T-cell (primary cell): Measurements from ENCODE around the gene ACADVL. TPM values are rescaled to one million over a fixed set of nuclear protein-coding genes. Genes with fewer than 3 reads are reported as not detected.
A peak's percentile ranks its signal among the peaks of the same experiment; 100 is the strongest.

Experiments
- ATAC-seq, 4 experiments: fragments of 200-7000 bp in 3 of 4; fragments of 150-1000 bp in 1 of 4; cut with Tn5 transposase; replicated peaks in 1 of 4; 1 replicate in 3 of 4; 2 replicates in 1 of 4; pipeline ENCODE4 v1.10.0; 2021; ENCODE audit warnings: moderate library complexity in 3 of 4, mild to moderate bottlenecking in 2 of 4, moderate number of reproducible peaks in 1 of 4
- CTCF ChIA-PET, 2 donors: fragments of 300-600 bp; sonication (Branson Sonifier 250); formaldehyde crosslinking; loops; one replicate each; lab custom pipeline; 2022; ENCODE audit warnings: antibody characterized with exemption in 2 of 2; lab: Charles Lee
- POLR2A ChIA-PET, 2 donors: fragments of 300-600 bp; sonication (Branson Sonifier 250); formaldehyde crosslinking; loops; one replicate each; lab custom pipeline; 2022; ENCODE audit warnings: antibody characterized with exemption in 2 of 2; lab: Charles Lee
- DNase-seq, 35 experiments: peaks; one replicate each; pipeline versions ENCODE4 v3.0.0 to v3.0.0-alpha.2; 2013 to 2023
- H3K27ac ChIP-seq: one replicate; pipeline ENCODE4 v1.5.1; 2013; ENCODE audit warnings: low read length
- H3K27me3 ChIP-seq, 2 experiments: replicated peaks in 1 of 2; 1 replicate in 1 of 2; 2 replicates in 1 of 2; pipeline versions ENCODE4 v1.6.1 to v1.7.0; 2013; ENCODE audit warnings: low read length in 1 of 2, mixed read lengths in 1 of 2; ENCODE audit not compliant: control insufficient read depth in 2 of 2, insufficient read depth in 2 of 2; ENCODE audit errors: extremely low read depth in 1 of 2
- H3K36me3 ChIP-seq, 2 donors: 1 replicate in 1 of 2; 2 replicates in 1 of 2; pipeline versions ENCODE4 v1.6.1 to v1.7.0; 2013; ENCODE audit warnings: low read length in 1 of 2; ENCODE audit not compliant: control insufficient read depth in 2 of 2, insufficient read depth in 1 of 2; ENCODE audit errors: extremely low read depth in 1 of 2
- H3K4me1 ChIP-seq, 2 experiments: 1 replicate in 1 of 2; 2 replicates in 1 of 2; pipeline versions ENCODE4 v1.6.1 to v1.7.0; 2013; ENCODE audit warnings: low read length in 2 of 2, mixed read lengths in 1 of 2; ENCODE audit not compliant: insufficient read depth in 2 of 2, control insufficient read depth in 1 of 2; ENCODE audit errors: extremely low read depth in 1 of 2
- H3K4me3 ChIP-seq, 2 donors: 1 replicate in 1 of 2; 2 replicates in 1 of 2; pipeline versions ENCODE4 v1.5.1 to v1.7.0; 2013; ENCODE audit warnings: mild to moderate bottlenecking in 2 of 2, low read length in 1 of 2, moderate library complexity in 1 of 2; ENCODE audit not compliant: control insufficient read depth in 1 of 2; ENCODE audit errors: extremely low read depth in 1 of 2
- H3K9me3 ChIP-seq: 2 replicates; pipeline ENCODE4 v1.7.0; 2013
- H3K27ac Mint-ChIP-seq, 2 donors: one replicate each; pipeline ENCODE4 v1.8.0; 2020 to 2021; ENCODE audit warnings: mild to moderate bottlenecking in 2 of 2, mixed read lengths in 2 of 2
- H3K27me3 Mint-ChIP-seq, 2 donors: one replicate each; pipeline ENCODE4 v1.8.0; 2021 to 2022; ENCODE audit warnings: mixed read lengths in 2 of 2
- H3K36me3 Mint-ChIP-seq: one replicate; pipeline ENCODE4 v1.8.0; 2021; ENCODE audit warnings: mixed read lengths
- H3K4me1 Mint-ChIP-seq, 3 donors: one replicate each; pipeline ENCODE4 v1.8.0; 2020 to 2022; ENCODE audit warnings: mixed read lengths in 3 of 3, mild to moderate bottlenecking in 1 of 3
- H3K4me3 Mint-ChIP-seq, 3 donors: one replicate each; pipeline ENCODE4 v1.8.0; 2020 to 2022; ENCODE audit warnings: mild to moderate bottlenecking in 3 of 3, mixed read lengths in 3 of 3, moderate library complexity in 3 of 3
- H3K9me3 Mint-ChIP-seq, 3 donors: one replicate each; pipeline ENCODE4 v1.8.0; 2020 to 2022; ENCODE audit warnings: mixed read lengths in 3 of 3
- WGBS: methylation state at CpG from one replicate; pipeline ENCODE4 v1.1.5; 2013; ENCODE audit warnings: missing lambda C conversion rate; ENCODE audit not compliant: insufficient coverage; 5-methylcytosine and 5-hydroxymethylcytosine counted together
- total RNA-seq, 35 experiments: library from RNA in 6 of 35; stranded (reverse) in 6 of 35; fragments of 120-200 nt in 1 of 35; gene quantifications; one replicate each; pipeline versions ENCODE4 v1.2.1 to v1.2.4 and lab custom pipeline; 2013 to 2026

Gene ACADVL
- total RNA-seq, 5 donors from 2014 or later (not counting 1 experiment from before 2014, with no cell fraction given), result 275 to 424 (median 385) TPM

DNA sequence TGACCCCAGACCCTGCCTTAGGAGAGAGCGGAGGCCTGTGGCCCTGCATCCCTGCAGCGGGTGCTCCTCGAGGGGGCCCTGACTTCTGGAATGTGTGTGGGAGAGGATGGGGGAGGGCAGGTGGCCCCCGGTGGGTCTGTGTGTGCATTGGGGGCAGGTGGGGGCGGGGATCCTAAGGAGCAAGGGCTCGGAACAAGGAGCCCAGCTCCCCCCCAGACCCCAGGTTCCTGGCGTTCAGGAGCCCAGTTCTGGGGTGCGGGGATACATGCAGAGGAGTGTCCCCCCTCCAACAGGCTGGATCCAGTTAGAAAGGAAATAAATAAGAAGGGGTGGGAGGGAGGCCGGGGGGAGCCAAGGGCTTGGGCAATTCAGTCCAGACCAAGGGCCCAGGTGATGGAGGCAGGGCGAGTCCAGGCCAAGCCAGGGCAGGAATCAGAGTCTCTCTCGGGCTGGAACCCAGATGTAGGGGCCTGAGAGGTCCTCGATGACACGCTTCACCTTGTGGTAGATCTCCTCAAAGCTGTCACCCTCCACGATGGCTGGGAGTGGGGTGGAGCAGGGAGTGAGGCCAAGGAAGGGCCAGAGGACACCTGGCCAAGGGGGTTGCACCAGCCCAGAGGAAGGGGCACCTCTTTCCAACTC, 29.3 kb upstream of the ACADVL start:
- POLR2A ChIA-PET, result no interaction called here
- H3K9me3 ChIP-seq, result no peaks in the 10 kb centered on the region
- Mint-ChIP-seq H3K4me3 (no peak overlapping the region), H3K27ac (no peak overlapping the region), H3K9me3 (no peaks in the 10 kb centered on the region), H3K36me3 (peaks cover 7% of the 10 kb centered on the region), H3K27me3 (no peaks in the 10 kb centered on the region), H3K4me1 (peaks cover 4 to 8% (median 5%) of the 10 kb centered on the region in 3 donors)
- H3K27me3 ChIP-seq, result no peaks in the 10 kb centered on the region
- CTCF ChIA-PET, result no interaction called here
- no peak overlapping the region for H3K4me3 ChIP-seq
- DNase-seq, result no peak
- H3K36me3 ChIP-seq, result peaks cover 0 to 7% of the 10 kb centered on the region in 2 donors
- ATAC-seq, result no peak
- no peak overlapping the region for H3K27ac ChIP-seq
- H3K4me1 ChIP-seq, result no peaks in the 10 kb centered on the region
- 94% methylated on average over 6 of the region's 14 CpGs for WGBS

- Mint-ChIP-seq H3K9me3 (no peaks in the 10 kb centered on the region), H3K4me1 (peaks cover 4 to 8% (median 5%) of the 10 kb centered on the region in 3 donors), H3K4me3 (no peak overlapping the region), H3K36me3 (peaks cover 7% of the 10 kb centered on the region), H3K27me3 (no peaks in the 10 kb centered on the region), H3K27ac (no peak overlapping the region)
- DNase-seq, result no peak
- H3K27ac ChIP-seq, result no peak overlapping the region
- no peaks in the 10 kb centered on the region for H3K27me3 ChIP-seq
- ChIA-PET CTCF (no interaction called here), POLR2A (no interaction called here)
- no peaks in the 10 kb centered on the region for H3K9me3 ChIP-seq
- no peak overlapping the region for H3K4me3 ChIP-seq
- 96% methylated on average over 5 of the region's 12 CpGs for WGBS
- H3K36me3 ChIP-seq, result peaks cover 2 to 7% of the 10 kb centered on the region in 2 donors
- ATAC-seq, result no peak
- H3K4me1 ChIP-seq, result no peaks in the 10 kb centered on the region
Observed at GRCh38 chr17:7191069-7191468, 28.7 kb upstream of the ACADVL start.

DNA sequence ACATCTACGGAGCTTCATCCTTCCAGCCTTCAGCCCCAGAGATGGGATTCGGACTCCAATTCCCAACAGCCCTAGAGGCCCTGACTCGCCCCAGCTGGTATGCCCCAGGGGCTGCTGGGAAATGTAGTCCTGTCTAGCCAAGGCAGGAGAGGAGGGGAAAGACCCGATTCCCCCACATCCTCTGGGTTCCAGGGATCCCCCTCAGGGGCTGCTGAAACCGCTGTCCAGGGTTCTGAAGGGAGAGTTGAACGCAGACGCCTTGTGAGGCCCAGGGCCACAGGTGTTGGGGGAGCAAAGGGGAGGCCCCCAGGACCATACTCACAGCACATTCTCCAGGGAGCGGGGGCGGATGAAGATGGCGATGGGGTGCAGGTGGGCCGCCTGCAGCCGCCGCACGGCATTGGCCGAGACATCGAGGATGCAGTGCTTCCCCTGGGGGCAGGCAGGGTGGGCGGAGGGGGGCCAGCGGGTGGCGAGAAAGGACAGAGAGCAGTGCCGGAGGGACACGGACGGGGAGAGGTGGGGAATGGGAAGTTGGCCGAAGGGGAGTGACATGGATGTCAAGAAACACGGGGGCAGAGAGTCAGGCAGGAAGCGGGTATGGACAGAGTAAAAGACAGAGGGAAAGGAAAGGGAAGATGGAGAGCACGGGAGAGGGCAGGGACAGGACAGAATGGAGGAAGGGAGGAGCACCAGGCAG, 28.0 kb upstream of the ACADVL start:
- H3K9me3 ChIP-seq, result no peaks in the 10 kb centered on the region
- H3K4me1 ChIP-seq, result no peaks in the 10 kb centered on the region
- ATAC-seq (peak in 3 of 4 experiments; percentile 40 to 72 (median 47)), DNase-seq (peak in 7 of 35 experiments; percentile 20 to 35 (median 29))
- Mint-ChIP-seq H3K9me3 (no peaks in the 10 kb centered on the region), H3K27me3 (no peaks in the 10 kb centered on the region), H3K36me3 (peaks cover 7% of the 10 kb centered on the region), H3K27ac (no peak overlapping the region), H3K4me3 (no peak overlapping the region), H3K4me1 (peaks cover 0 to 2% (median 0%) of the 10 kb centered on the region in 3 donors)
- peaks cover 2 to 7% of the 10 kb centered on the region in 2 donors for H3K36me3 ChIP-seq
- ChIA-PET POLR2A (no interaction called here), CTCF (no interaction called here)
- no peak overlapping the region for H3K4me3 ChIP-seq
- no peak overlapping the region for H3K27ac ChIP-seq
- H3K27me3 ChIP-seq, result no peaks in the 10 kb centered on the region
- 92% methylated on average over 19 of the region's 26 CpGs for WGBS

- ATAC-seq, result no peak
Observed at GRCh38 chr17:7192271-7192937, 27.3 kb upstream of the ACADVL start.

DNA sequence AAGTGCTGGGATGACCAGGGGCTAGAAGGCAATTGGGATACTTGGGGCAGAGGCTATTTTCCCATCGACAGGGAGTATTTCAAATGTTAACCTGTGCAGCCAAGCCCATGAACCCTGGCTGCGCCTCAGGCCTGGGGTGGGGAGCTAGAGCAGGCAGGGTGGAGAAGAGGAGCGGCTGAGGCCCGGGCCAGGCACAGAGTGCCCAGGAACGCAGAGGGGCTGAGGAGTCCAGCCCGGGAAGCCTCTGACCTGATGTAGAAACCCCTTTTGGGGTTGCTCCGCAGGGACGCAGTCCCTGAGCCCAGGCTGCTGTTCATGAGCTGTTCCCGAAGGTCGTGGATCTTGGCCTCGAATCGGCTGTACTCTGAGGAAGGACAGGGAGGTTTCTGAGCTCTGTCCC, 23.8 kb upstream of the ACADVL start:
- Histone ChIP-seq H3K4me3 (no peak overlapping the region), H3K36me3 (peaks cover 2 to 7% of the 10 kb centered on the region in 2 donors), H3K27me3 (no peaks in the 10 kb centered on the region), H3K4me1 (no peaks in the 10 kb centered on the region), H3K27ac (no peak overlapping the region), H3K9me3 (no peaks in the 10 kb centered on the region)
- Mint-ChIP-seq H3K27ac (no peak overlapping the region), H3K4me1 (no peaks in the 10 kb centered on the region), H3K27me3 (no peaks in the 10 kb centered on the region), H3K9me3 (no peaks in the 10 kb centered on the region), H3K4me3 (no peak overlapping the region), H3K36me3 (peaks cover 7% of the 10 kb centered on the region)
- WGBS, result 87% methylated on average over 6 of the region's 12 CpGs
- CTCF ChIA-PET, result no interaction called here
- POLR2A ChIA-PET, result no interaction called here
- no peak for ATAC-seq
- no peak for DNase-seq

More at GRCh38 chr17:7192271-7192937, 27.3 kb upstream of the ACADVL start:
- H3K4me1 Mint-ChIP-seq, result no peaks in the 10 kb centered on the region
- CTCF ChIA-PET, result no interaction called here
- no peaks in the 10 kb centered on the region for H3K9me3 Mint-ChIP-seq
- H3K4me1 ChIP-seq, result no peaks in the 10 kb centered on the region
- WGBS, result 80% methylated on average over 12 of the region's 12 CpGs
- H3K36me3 ChIP-seq, result peaks cover 2 to 7% of the 10 kb centered on the region in 2 donors
- no peaks in the 10 kb centered on the region for H3K27me3 ChIP-seq
- no peak overlapping the region for H3K4me3 Mint-ChIP-seq
- no peak overlapping the region for H3K4me3 ChIP-seq
- DNase-seq, result no peak
- H3K27ac Mint-ChIP-seq, result no peak overlapping the region
- H3K27ac ChIP-seq, result no peak overlapping the region
- no peaks in the 10 kb centered on the region for H3K27me3 Mint-ChIP-seq
- POLR2A ChIA-PET, result no interaction called here
- no peaks in the 10 kb centered on the region for H3K9me3 ChIP-seq
- peaks cover 7% of the 10 kb centered on the region for H3K36me3 Mint-ChIP-seq

- peaks cover 10% of the 10 kb centered on the region for H3K36me3 Mint-ChIP-seq
- Histone ChIP-seq H3K27me3 (no peaks in the 10 kb centered on the region), H3K27ac (no peak overlapping the region), H3K4me1 (no peaks in the 10 kb centered on the region), H3K4me3 (no peak overlapping the region), H3K36me3 (peaks cover 2 to 7% of the 10 kb centered on the region in 2 donors), H3K9me3 (no peaks in the 10 kb centered on the region)
- no peaks in the 10 kb centered on the region for H3K27me3 Mint-ChIP-seq
- no peaks in the 10 kb centered on the region for H3K4me1 Mint-ChIP-seq
- DNase-seq (no peak), ATAC-seq (no peak)
- ChIA-PET CTCF (no interaction called here), POLR2A (no interaction called here)
- 95% methylated on average over 15 of the region's 22 CpGs for WGBS
- no peak overlapping the region for H3K4me3 Mint-ChIP-seq
- H3K9me3 Mint-ChIP-seq, result no peaks in the 10 kb centered on the region
- no peak overlapping the region for H3K27ac Mint-ChIP-seq
Observed at GRCh38 chr17:7196651-7197401, 22.9 kb upstream of the ACADVL start.
